HPDE6-E6E7 (cell line): ENCODE measurements around the gene ZC3H18.

ENCODE experiments used
- DNase-seq: peaks from one replicate; pipeline ENCODE4 v3.0.0; 2011; ENCODE audit warnings: missing footprints; ENCODE audit errors: extremely low spot score

ZC3H18 gene

GRCh38 chr16:88549671-88550245 is 20.4 kb upstream of the ZC3H18 start:
- DNase-seq: no peak

DNA sequence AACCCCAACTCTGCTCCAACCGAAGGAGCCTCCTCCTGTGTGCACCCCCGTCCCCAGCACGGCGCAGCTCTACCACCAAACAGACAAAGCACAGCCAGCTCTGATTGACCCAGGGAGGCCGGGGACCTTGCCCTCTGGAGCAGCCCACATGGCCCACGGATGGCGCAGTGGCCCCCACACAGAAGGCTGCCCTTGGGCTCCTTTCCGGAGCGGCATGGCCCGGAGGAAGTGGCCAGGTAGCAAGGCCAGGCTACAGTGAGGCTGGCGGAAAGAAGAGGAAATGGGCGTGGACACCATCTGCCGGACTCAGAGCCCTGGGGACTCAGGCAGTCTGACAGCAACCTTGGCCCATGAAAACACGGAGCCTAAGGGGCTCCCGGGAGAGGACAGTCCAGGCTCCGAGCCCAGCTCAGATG is 19.9 kb upstream of the ZC3H18 start:
- no peak for DNase-seq

- DNase-seq: no peak
Measured at GRCh38 chr16:88552166-88552565, 18.0 kb upstream of the ZC3H18 start.

DNA sequence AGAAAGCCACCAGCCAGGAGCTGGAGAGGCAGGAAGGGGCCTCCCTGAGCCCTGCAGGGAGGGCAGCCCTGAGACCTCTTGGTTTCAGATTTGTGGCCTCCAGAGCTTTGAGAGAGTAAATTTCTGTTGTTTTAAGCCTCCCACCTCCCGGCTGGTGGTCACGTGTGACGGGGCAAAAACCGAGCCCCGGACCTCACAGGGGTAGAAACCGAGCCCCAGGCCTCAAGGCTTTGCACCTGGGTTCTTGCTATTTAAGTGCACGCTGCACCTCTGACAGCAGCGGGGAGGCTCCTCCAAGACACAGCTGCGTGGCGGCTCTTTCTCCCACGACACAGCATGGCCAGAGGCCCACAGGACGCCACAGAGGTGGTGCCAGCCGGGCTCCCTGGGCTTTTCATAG is 17.4 kb upstream of the ZC3H18 start:
- DNase-seq: no peak

DNA sequence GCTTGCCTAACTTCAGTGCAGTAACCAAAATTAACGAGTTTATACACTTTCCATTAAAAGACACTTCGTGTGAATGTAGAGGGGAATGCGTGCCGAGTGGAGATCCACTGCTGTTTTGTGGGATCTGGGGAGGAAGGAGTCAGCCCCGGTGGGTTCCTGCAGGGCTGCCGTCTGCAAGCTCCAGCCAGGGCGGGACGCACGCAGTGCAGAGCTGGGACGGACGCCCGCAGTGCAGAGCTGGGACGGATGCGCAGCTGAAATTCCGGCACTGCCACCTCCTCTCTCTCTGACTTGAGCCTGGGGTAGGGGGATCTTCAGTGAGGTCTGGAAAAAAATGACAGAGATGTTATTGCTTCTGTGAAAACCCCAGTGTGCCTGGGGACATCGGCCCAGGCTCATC is 16.5 kb upstream of the ZC3H18 start:
- DNase-seq: no peak

DNA sequence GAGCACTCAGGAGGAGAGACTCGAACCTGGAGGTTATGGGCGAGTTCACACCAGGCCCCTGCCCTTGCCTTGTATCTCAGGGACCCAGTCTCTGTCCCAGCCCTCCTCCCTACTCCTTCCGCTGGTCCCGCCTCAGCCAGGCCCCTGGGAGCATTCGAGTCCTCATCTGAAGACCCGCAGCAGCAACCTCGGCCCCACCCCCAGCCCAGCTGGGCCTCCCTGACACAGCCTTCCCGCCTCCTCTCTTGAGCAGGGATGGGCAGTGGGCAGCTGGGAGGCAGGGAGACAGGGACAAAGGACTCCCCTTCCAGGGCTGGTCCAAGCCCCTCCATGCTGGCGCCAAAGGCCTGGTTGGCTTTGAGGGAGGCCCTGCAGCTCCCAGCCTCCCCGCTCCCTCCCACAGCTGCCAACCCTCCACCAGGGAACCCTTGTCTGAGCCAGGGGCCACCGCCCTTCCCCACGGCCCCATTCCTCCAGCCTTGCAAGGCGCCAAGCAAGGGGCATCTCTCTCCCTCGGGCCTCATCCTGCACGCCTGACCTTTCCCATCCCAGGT is 15.4 kb upstream of the ZC3H18 start:
- no peak for DNase-seq

DNA sequence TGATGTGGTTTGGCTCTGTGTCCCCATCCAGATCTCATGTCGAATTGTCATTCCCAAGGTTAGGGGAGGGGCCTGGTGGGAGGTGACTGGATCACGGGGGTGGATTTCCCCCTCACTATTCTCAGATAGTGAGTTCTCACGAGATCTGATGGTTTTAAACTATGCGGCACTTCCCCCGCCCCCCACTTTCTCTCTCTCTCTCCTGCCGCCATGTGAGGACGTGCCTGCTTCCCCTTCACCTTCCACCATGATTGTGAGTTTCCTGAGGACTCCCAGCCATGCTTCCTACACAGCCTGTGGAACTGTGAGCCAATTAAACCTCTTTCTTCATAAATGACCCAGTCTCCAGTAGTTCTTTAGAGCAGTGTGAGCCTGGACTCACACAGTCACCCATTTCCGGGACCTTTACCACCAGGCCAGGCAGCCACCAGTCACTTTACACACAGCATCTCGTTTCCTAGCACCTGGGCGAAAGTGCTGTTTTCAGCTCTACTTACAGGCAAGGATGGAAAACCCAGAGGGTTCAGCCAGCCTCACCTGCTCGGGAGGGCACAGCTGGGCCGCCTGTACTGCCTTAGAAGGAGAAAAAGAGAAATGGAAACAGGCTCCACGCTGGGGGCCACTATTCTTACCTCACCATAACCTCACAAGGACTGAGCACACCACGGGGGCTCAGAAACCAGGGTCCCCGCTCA is 13.8 kb upstream of the ZC3H18 start:
- no peak for DNase-seq

DNA sequence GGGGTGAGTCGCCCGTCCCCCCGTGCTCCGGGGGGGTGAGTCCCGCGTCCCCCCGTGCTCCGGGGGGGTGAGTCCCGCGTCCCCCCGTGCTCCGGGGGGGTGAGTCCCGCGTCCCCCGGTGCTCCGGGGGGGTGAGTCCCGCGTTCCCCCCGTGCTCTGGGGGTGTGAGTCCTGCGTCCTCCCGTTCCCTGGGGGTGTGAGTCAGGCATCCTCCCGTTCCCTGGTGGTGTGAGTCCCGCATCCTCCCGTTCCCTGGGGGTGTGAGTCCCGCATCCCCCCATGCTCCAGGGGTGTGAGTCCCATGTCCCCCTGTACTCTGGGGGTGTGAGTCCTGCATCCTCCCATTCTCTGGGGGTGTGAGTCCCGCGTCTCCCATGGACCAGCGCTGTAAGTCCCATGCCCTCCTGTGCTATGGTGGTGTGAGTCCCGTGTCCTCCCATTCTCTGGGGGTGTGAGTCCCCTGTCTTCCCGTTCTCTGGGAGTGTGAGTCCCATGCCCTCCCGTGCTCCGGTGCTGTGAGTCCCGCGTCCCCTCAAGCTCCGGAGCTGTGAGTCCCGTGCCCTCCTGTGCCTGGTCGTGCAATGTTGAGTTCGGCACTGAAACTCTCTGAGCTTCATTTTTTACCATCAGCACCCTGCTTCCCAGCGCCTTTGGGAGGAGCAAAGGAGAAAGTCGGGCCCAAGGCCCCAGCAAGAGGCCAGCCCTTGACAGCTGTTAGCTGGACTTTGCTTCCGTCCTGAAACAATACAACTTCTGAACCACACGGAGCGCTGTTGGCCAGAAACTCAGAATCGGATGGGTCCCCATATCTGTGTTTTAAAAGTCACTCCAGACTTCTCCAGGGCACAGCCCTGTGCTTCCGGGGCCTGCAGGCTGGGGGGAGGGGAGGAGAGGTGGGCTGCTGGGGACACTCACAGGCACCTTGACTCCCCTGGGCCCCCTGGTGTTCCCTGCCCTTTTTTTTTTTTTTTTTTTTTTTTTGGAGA is 11.5 kb upstream of the ZC3H18 start:
- no peak for DNase-seq

GRCh38 chr16:88560714-88561484 is 9.3 kb upstream of the ZC3H18 start:
- DNase-seq: no peak

GRCh38 chr16:88561485-88562359 is 8.5 kb upstream of the ZC3H18 start:
- DNase-seq: peak; percentile 71

- no peak for DNase-seq
Measured at GRCh38 chr16:88566158-88566557, 4.0 kb upstream of the ZC3H18 start.

- DNase-seq: no peak
Measured at GRCh38 chr16:88568710-88569613, 1.2 kb upstream of the ZC3H18 start.

- DNase-seq: no peak
Measured at GRCh38 chr16:88569614-88569984, 604 bp upstream of the ZC3H18 start.

- no peak for DNase-seq
Measured at GRCh38 chr16:88570691-88571092, 489 bp downstream of the ZC3H18 start.

DNA sequence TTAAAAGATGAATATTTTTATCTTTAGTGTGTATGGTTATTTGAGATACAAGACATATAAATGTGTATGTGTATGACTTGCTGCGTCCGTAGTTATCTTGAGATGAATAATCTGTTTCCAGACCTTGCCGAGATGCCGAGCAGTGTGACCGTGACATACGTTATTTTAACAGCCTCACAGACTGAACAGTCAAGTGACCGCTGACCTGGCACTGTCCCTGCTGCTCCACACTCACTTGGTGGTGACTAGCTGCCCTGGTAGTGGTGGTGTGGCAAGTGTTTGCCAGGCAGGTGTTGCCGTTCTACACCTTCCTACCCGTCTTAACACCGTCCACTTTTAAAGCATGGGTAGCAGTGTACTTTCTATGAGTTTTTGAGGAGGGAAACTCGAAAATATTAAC is 5.0 kb downstream of the ZC3H18 start:
- DNase-seq: no peak

GRCh38 chr16:88576307-88576706 is 6.1 kb downstream of the ZC3H18 start:
- DNase-seq: no peak

GRCh38 chr16:88577166-88577565 is 7.0 kb downstream of the ZC3H18 start:
- DNase-seq: no peak

DNA sequence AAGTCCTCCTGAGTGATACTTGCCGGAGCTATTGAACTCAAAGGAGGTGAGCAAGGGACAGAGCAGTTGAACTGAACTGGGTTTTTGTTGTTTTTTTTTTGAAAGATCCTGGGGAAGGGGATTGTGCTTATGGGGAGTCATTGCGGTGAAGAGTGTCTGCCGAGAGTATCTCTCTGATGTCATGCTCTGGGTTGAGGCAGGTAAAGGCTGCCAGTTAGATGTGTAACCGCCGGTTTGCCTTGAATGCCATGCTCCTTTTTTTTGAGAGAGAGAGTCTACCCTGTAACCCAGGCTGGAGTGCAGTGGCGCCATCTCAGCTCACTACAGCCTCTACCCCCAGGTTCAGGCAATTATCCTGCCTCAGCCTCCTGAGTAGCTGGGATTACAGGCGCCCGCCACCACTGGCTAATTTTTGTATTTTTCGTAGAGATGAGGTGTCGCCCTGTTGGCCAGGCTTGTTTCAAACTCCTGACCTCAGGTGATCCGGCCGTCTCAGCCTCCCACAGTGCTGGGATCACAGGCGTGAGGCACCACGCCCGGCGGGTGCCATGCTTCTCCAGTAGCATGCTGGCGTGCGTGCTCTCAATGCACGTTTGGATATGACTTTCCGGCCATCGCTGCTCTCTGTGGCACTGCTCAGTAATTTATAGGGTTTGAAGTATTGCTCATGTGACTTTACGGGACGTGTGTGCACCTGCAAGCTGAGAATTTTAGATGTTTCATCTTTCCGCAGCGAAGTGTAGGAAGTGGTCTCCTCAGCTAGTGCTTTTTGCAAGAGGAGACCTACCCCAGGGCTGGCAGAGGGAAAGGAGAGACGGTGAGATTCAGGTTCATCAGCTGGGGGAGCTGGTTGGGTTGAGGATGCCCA is 8.5 kb downstream of the ZC3H18 start:
- no peak for DNase-seq

- DNase-seq: no peak
Measured at GRCh38 chr16:88580371-88580770, 10.2 kb downstream of the ZC3H18 start.
